ENCODE measurements around the gene KLHDC4.
"Not testable (repeated sequence)": the region's sequence is repeated elsewhere in the genome, so short reads cannot be mapped to it uniquely, and the experiment has no call there.

The KLHDC4 gene

GRCh38 chr16:87801679-87802259 is 36.0 kb upstream of the KLHDC4 start:
- Histone ChIP-seq H3K27ac (ENCODE audit: low read depth, low read length) (no peak overlapping the region), H3K4me3 (ENCODE audit: low read depth, low read length) (no peak overlapping the region)

GRCh38 chr16:87800497-87800896 is 34.7 kb upstream of the KLHDC4 start:
- H3K36me3 ChIP-seq (ENCODE audit: control insufficient read depth, insufficient read depth, low read length) = no peaks in the 10 kb centered on the region
- H3K9me3 ChIP-seq (ENCODE audit: control insufficient read depth, insufficient read depth, low read length) = no peaks in the 10 kb centered on the region
- H3K27me3 ChIP-seq (ENCODE audit: control insufficient read depth, insufficient read depth, low read length) = no peaks in the 10 kb centered on the region
- H3K4me3 ChIP-seq (ENCODE audit: low read depth, low read length) = no peak overlapping the region
- no peak overlapping the region for H3K27ac ChIP-seq (ENCODE audit: low read depth, low read length)
- no peak overlapping the region for H3K9ac ChIP-seq (ENCODE audit: low read depth, low read length)
- H3K4me1 ChIP-seq (ENCODE audit: control insufficient read depth, insufficient read depth, low read length) = no peaks in the 10 kb centered on the region

More at GRCh38 chr16:87801679-87802259, 36.0 kb upstream of the KLHDC4 start:
- Histone ChIP-seq H3K9ac (ENCODE audit: low read depth, low read length) (no peak overlapping the region), H3K4me1 (ENCODE audit: control insufficient read depth, insufficient read depth, low read length) (peaks cover 7% of the 10 kb centered on the region; the same call in 1 of the 2 replicates), H3K36me3 (ENCODE audit: control insufficient read depth, insufficient read depth, low read length) (no peaks in the 10 kb centered on the region), H3K9me3 (ENCODE audit: control insufficient read depth, insufficient read depth, low read length) (no peaks in the 10 kb centered on the region), H3K27me3 (ENCODE audit: control insufficient read depth, insufficient read depth, low read length) (no peaks in the 10 kb centered on the region)

- H3K9me3 ChIP-seq (ENCODE audit: control insufficient read depth, insufficient read depth, low read length) = no peaks in the 10 kb centered on the region
- no peaks in the 10 kb centered on the region for H3K4me1 ChIP-seq (ENCODE audit: control insufficient read depth, insufficient read depth, low read length)
- H3K36me3 ChIP-seq (ENCODE audit: control insufficient read depth, insufficient read depth, low read length) = no peaks in the 10 kb centered on the region
- H3K9ac ChIP-seq (ENCODE audit: low read depth, low read length) = no peak overlapping the region
- H3K27ac ChIP-seq (ENCODE audit: low read depth, low read length) = no peak overlapping the region
- H3K4me3 ChIP-seq (ENCODE audit: low read depth, low read length) = no peak overlapping the region
- H3K27me3 ChIP-seq (ENCODE audit: control insufficient read depth, insufficient read depth, low read length) = no peaks in the 10 kb centered on the region
Observed at GRCh38 chr16:87795336-87795735, 29.6 kb upstream of the KLHDC4 start.

GRCh38 chr16:87794485-87795078 is 28.8 kb upstream of the KLHDC4 start:
- H3K36me3 ChIP-seq (ENCODE audit: control insufficient read depth, insufficient read depth, low read length) = no peaks in the 10 kb centered on the region
- no peaks in the 10 kb centered on the region for H3K4me1 ChIP-seq (ENCODE audit: control insufficient read depth, insufficient read depth, low read length)
- H3K9me3 ChIP-seq (ENCODE audit: control insufficient read depth, insufficient read depth, low read length) = no peaks in the 10 kb centered on the region
- H3K4me3 ChIP-seq (ENCODE audit: low read depth, low read length) = no peak overlapping the region
- no peak overlapping the region for H3K27ac ChIP-seq (ENCODE audit: low read depth, low read length)
- no peak overlapping the region for H3K9ac ChIP-seq (ENCODE audit: low read depth, low read length)
- H3K27me3 ChIP-seq (ENCODE audit: control insufficient read depth, insufficient read depth, low read length) = no peaks in the 10 kb centered on the region

GRCh38 chr16:87792205-87792565 is 26.4 kb upstream of the KLHDC4 start:
- Histone ChIP-seq H3K4me1 (ENCODE audit: control insufficient read depth, insufficient read depth, low read length) (no peaks in the 10 kb centered on the region), H3K9me3 (ENCODE audit: control insufficient read depth, insufficient read depth, low read length) (no peaks in the 10 kb centered on the region), H3K27me3 (ENCODE audit: control insufficient read depth, insufficient read depth, low read length) (no peaks in the 10 kb centered on the region), H3K36me3 (ENCODE audit: control insufficient read depth, insufficient read depth, low read length) (no peaks in the 10 kb centered on the region), H3K27ac (ENCODE audit: low read depth, low read length) (no peak overlapping the region), H3K4me3 (ENCODE audit: low read depth, low read length) (no peak overlapping the region), H3K9ac (ENCODE audit: low read depth, low read length) (no peak overlapping the region)

GRCh38 chr16:87791295-87792204 is 25.8 kb upstream of the KLHDC4 start:
- Histone ChIP-seq H3K4me1 (ENCODE audit: control insufficient read depth, insufficient read depth, low read length) (no peaks in the 10 kb centered on the region), H3K9me3 (ENCODE audit: control insufficient read depth, insufficient read depth, low read length) (no peaks in the 10 kb centered on the region), H3K27ac (ENCODE audit: low read depth, low read length) (no peak overlapping the region), H3K4me3 (ENCODE audit: low read depth, low read length) (no peak overlapping the region), H3K36me3 (ENCODE audit: control insufficient read depth, insufficient read depth, low read length) (no peaks in the 10 kb centered on the region), H3K9ac (ENCODE audit: low read depth, low read length) (no peak overlapping the region), H3K27me3 (ENCODE audit: control insufficient read depth, insufficient read depth, low read length) (no peaks in the 10 kb centered on the region)

- H3K36me3 ChIP-seq (ENCODE audit: control insufficient read depth, insufficient read depth, low read length) = no peaks in the 10 kb centered on the region
- H3K27me3 ChIP-seq (ENCODE audit: control insufficient read depth, insufficient read depth, low read length) = no peaks in the 10 kb centered on the region
- no peaks in the 10 kb centered on the region for H3K4me1 ChIP-seq (ENCODE audit: control insufficient read depth, insufficient read depth, low read length)
- no peak overlapping the region for H3K27ac ChIP-seq (ENCODE audit: low read depth, low read length)
- H3K9ac ChIP-seq (ENCODE audit: low read depth, low read length) = no peak overlapping the region
- no peaks in the 10 kb centered on the region for H3K9me3 ChIP-seq (ENCODE audit: control insufficient read depth, insufficient read depth, low read length)
- H3K4me3 ChIP-seq (ENCODE audit: low read depth, low read length) = no peak overlapping the region
Observed at GRCh38 chr16:87790292-87791100, 24.7 kb upstream of the KLHDC4 start.

- Histone ChIP-seq H3K36me3 (ENCODE audit: control insufficient read depth, insufficient read depth, low read length) (no peaks in the 10 kb centered on the region), H3K4me1 (ENCODE audit: control insufficient read depth, insufficient read depth, low read length) (no peaks in the 10 kb centered on the region), H3K9ac (ENCODE audit: low read depth, low read length) (no peak overlapping the region), H3K9me3 (ENCODE audit: control insufficient read depth, insufficient read depth, low read length) (no peaks in the 10 kb centered on the region), H3K27ac (ENCODE audit: low read depth, low read length) (no peak overlapping the region), H3K27me3 (ENCODE audit: control insufficient read depth, insufficient read depth, low read length) (no peaks in the 10 kb centered on the region), H3K4me3 (ENCODE audit: low read depth, low read length) (no peak overlapping the region)
Observed at GRCh38 chr16:87789437-87790291, 23.9 kb upstream of the KLHDC4 start.

- not testable (repeated sequence) for H3K9ac ChIP-seq (ENCODE audit: low read depth, low read length); H3K36me3 ChIP-seq (ENCODE audit: control insufficient read depth, insufficient read depth, low read length); H3K9me3 ChIP-seq (ENCODE audit: control insufficient read depth, insufficient read depth, low read length); H3K27me3 ChIP-seq (ENCODE audit: control insufficient read depth, insufficient read depth, low read length); H3K4me3 ChIP-seq (ENCODE audit: low read depth, low read length); H3K27ac ChIP-seq (ENCODE audit: low read depth, low read length); H3K4me1 ChIP-seq (ENCODE audit: control insufficient read depth, insufficient read depth, low read length)
Observed at GRCh38 chr16:87788730-87789436, 23.1 kb upstream of the KLHDC4 start.
